Colonic mucosa (tissue), 4 donors: ENCODE results near the gene CACNA1H. TPM values are rescaled to one million over a fixed set of nuclear protein-coding genes. Genes with fewer than 3 reads are reported as not detected.

ENCODE experiments used
- DNase-seq: peaks from one replicate; pipeline ENCODE4 v3.0.0-alpha.2; 2020
- H3K27ac ChIP-seq: fragments of 200-600 bp; one replicate; pipeline ENCODE4 v1.8.0; 2021
- H3K27me3 ChIP-seq: fragments of 200-600 bp; one replicate; pipeline ENCODE4 v1.8.0; 2021
- H3K36me3 ChIP-seq: fragments of 200-600 bp; one replicate; pipeline ENCODE4 v1.8.0; 2021
- H3K4me1 ChIP-seq: fragments of 200-600 bp; one replicate; pipeline ENCODE4 v1.8.0; 2021; ENCODE audit warnings: mild to moderate bottlenecking
- H3K4me3 ChIP-seq: fragments of 200-600 bp; one replicate; pipeline ENCODE4 v1.8.0; 2021
- H3K9ac ChIP-seq, 2 donors: one replicate each; pipeline ENCODE4 v1.7.0; 2013; ENCODE audit warnings: control low read depth in 2 of 2, low read depth in 2 of 2, low read length in 2 of 2
- H3K9me3 ChIP-seq: fragments of 200-600 bp; one replicate; pipeline ENCODE4 v1.8.0; 2021
- CTCF ChIP-seq: fragments of 200-600 bp; IDR thresholded peaks from one replicate; pipeline ENCODE4 v1.8.0; 2022; ENCODE audit warnings: antibody characterized with exemption, mild to moderate bottlenecking
- intact Hi-C: fragments of 100-400 bp; cut with DNase I; formaldehyde crosslinking; loops from one replicate; pipeline ENCODE4 v1.14.1; 2022
- total RNA-seq, 2 donors: library from RNA; stranded (reverse); fragmentation: NEBNext Ultra II Directional in 1 of 2; extraction: Animal tissue kit (Norgen Biotek cat#: 25700) in 1 of 2; gene quantifications; one replicate each; pipeline ENCODE4 v1.2.1, GENCODE V29; 2021
- donor health status: healthy.
- donor health status: DM: no; HTN: no; CAD: no.
- donor health status: DM: no; HTN: no; CAD: no.

The CACNA1H gene
- total RNA-seq, 2 donors from 2014 or later, result 2.1 to 14.6 TPM

DNA sequence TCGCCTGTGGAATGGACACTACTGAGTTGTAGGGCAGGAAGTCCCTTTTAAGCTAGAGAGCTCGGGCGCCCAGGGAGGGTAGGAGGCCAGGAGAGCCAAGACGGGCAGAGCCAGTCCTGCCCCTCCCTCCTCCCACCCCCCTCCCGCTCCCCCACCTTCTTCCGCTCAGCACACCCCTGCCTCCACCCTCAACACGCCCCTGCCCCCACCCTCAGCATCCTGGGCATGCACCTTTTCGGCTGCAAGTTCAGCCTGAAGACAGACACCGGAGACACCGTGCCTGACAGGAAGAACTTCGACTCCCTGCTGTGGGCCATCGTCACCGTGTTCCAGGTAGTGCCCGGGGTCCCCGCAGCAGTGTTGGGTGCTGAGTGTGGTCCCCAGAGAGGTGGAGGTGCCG, 53.9 kb downstream of the CACNA1H start:
- Histone ChIP-seq H3K36me3 (no peaks in the 10 kb centered on the region), H3K27ac (no peak overlapping the region), H3K4me3 (no peak overlapping the region), H3K9me3 (no peaks in the 10 kb centered on the region), H3K27me3 (no peaks in the 10 kb centered on the region), H3K9ac (no peak overlapping the region), H3K4me1 (no peaks in the 10 kb centered on the region)
- no peak for DNase-seq
- intact Hi-C loops, result no loop called here
- TF ChIP-seq CTCF, result no peak

- Histone ChIP-seq H3K4me3 (no peak overlapping the region), H3K9ac (no peak overlapping the region), H3K36me3 (no peaks in the 10 kb centered on the region), H3K4me1 (no peaks in the 10 kb centered on the region), H3K27ac (no peak overlapping the region), H3K27me3 (no peaks in the 10 kb centered on the region), H3K9me3 (no peaks in the 10 kb centered on the region)
- no peak for DNase-seq
- no peak for TF ChIP-seq CTCF
- intact Hi-C loops, result no loop called here
Measured at GRCh38 chr16:1208239-1208830, 55.4 kb downstream of the CACNA1H start.

DNA sequence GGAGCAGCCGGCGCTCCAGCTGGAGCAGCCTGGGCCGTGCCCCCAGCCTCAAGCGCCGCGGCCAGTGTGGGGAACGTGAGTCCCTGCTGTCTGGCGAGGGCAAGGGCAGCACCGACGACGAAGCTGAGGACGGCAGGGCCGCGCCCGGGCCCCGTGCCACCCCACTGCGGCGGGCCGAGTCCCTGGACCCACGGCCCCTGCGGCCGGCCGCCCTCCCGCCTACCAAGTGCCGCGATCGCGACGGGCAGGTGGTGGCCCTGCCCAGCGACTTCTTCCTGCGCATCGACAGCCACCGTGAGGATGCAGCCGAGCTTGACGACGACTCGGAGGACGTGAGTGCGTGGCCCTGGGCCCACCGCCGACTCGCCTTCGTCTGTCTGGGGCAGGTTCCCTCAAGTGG, 56.2 kb downstream of the CACNA1H start:
- no peaks in the 10 kb centered on the region for H3K9me3 ChIP-seq
- H3K27ac ChIP-seq, result no peak overlapping the region
- no peaks in the 10 kb centered on the region for H3K4me1 ChIP-seq
- intact Hi-C loops, result no loop called here
- TF ChIP-seq CTCF, result no peak
- DNase-seq, result no peak
- H3K4me3 ChIP-seq, result no peak overlapping the region
- H3K9ac ChIP-seq, result no peak overlapping the region
- no peaks in the 10 kb centered on the region for H3K27me3 ChIP-seq
- H3K36me3 ChIP-seq, result no peaks in the 10 kb centered on the region

DNA sequence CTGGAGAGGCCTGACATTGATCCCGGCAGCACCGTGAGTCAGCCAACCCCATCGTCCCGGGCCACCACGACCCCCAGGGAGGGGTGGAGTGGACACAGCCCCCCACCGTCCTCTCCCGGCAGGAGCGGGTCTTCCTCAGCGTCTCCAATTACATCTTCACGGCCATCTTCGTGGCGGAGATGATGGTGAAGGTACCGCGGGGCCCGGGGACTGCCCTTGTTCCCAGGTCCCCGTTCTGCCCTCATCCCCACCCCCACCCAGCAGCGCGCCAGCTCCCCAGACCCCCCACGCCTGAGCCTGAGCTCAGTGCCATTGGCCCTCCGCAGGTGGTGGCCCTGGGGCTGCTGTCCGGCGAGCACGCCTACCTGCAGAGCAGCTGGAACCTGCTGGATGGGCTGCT, 57.6 kb downstream of the CACNA1H start:
- no peak for DNase-seq
- H3K36me3 ChIP-seq, result no peaks in the 10 kb centered on the region
- H3K4me3 ChIP-seq, result no peak overlapping the region
- intact Hi-C loops, result no loop called here
- no peak overlapping the region for H3K9ac ChIP-seq
- no peak overlapping the region for H3K27ac ChIP-seq
- H3K4me1 ChIP-seq, result no peaks in the 10 kb centered on the region
- TF ChIP-seq CTCF, result no peak
- H3K27me3 ChIP-seq, result no peaks in the 10 kb centered on the region
- no peaks in the 10 kb centered on the region for H3K9me3 ChIP-seq

- Histone ChIP-seq H3K9ac (no peak overlapping the region), H3K27me3 (no peaks in the 10 kb centered on the region), H3K4me1 (no peaks in the 10 kb centered on the region), H3K36me3 (no peaks in the 10 kb centered on the region), H3K4me3 (no peak overlapping the region), H3K27ac (no peak overlapping the region), H3K9me3 (no peaks in the 10 kb centered on the region)
- no peak for DNase-seq
- intact Hi-C loops, result no loop called here
- TF ChIP-seq CTCF, result no peak
Measured at GRCh38 chr16:1211451-1212268, 58.8 kb downstream of the CACNA1H start.
